ENCODE data around the gene SLC2A4RG. TPM values are rescaled to one million over a fixed set of nuclear protein-coding genes. Genes with fewer than 3 reads are reported as not detected.
A peak's percentile ranks its signal among the peaks of the same experiment; 100 is the strongest.

The SLC2A4RG gene
- total and polyA plus RNA-seq, 5 donors, result 39.2 to 69.1 (median 49.3) TPM

DNA sequence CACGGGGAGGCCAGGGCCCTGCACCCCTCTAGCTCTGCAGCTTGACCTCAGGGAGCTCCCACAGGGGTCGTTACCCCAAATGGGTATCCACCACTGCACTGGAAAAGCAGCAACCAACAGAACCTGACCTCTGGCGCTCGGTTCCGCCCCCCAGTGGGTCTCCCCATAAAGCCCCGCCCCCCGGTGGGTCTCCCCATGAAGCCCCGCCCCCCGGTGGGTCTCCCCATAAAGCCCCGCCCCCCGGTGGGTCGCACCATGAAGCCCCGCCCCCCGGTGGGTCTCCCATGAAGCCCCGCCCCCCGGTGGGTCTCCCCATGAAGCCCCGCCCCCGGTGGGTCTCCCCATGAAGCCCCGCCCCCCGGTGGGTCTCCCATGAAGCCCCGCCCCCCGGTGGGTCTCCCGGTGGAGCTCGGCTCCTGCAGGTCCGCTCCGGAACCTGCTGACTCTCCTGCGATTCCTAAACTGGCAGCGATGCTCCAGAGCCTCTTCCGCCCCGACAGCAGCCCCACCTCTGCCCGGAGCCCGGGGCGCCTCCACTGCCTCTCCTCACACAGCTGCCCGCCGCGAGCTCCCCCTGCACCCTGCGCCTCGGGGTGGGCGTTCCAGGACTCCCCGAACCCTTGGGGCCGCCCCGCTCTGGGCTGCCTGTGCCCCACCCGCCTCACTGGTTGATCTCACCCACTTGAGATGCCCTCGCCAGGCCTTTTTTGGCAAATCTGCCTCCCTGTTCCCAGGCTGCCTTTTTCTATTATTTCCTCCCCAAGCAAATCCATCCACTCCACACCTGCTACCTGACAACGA, 12.1 kb downstream of the SLC2A4RG start:
- H3K27ac ChIP-seq (ENCODE audit: low read length), result no peak overlapping the region
- H3K27me3 ChIP-seq (ENCODE audit: control insufficient read depth, insufficient read depth), result no peaks in the 10 kb centered on the region
- intact Hi-C loops (cut with DNase I), result loop anchor here in 1 of 4 donors (10.0 kb wide), 1 partner anchor 207 kb away; the partner anchor contains the start of gene SRMS
- no peaks in the 10 kb centered on the region for H3K4me1 ChIP-seq (ENCODE audit: control insufficient read depth, insufficient read depth, low read length)
- H3K9me3 ChIP-seq (ENCODE audit: control insufficient read depth, low read length), result no peaks in the 10 kb centered on the region
- ATAC-seq, result no peak
- DNase-seq, result peak in 1 of 3 donors; percentile 30
- no peak overlapping the region for H3K4me3 ChIP-seq (ENCODE audit: low read length)
- WGBS, result 75% methylated on average over 40 of the region's 45 CpGs

DNA sequence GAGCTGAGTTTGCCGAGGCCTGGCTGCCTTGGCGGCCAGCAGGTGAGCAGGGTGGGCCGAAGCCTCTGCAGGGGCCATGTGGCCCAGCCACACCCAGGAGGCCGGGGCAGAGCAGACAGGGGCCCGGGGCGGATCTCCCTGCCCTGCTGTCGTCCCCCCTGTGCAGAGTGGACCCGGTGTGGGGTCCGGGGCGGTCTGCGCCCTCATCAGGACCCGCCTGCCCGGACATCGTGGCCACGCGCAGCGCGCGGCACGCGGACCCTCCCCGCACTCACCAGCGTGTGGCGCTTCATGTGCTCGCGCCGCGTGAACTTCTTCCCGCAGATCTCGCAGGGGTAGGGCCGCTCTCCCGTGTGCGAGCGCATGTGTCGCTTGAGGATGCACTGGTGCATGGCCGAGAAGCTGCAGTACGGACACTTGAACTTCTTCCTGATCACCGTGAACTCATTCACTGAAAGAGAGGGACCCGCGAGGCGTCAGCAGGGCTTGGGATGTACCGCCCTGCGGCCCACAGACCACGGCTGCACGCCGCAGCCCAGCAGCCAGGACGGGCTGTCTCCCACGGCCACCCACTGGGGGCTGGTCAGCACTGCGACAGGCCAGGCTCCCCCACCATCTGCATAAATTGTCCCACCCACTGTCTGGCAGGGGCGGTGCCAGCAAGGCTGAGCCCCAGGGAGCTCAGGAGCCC, 13.0 kb downstream of the SLC2A4RG start:
- intact Hi-C loops (cut with DNase I), result loop anchor here in 1 of 4 donors (10.0 kb wide), 1 partner anchor 208 kb away; the partner anchor contains the start of gene SRMS

DNA sequence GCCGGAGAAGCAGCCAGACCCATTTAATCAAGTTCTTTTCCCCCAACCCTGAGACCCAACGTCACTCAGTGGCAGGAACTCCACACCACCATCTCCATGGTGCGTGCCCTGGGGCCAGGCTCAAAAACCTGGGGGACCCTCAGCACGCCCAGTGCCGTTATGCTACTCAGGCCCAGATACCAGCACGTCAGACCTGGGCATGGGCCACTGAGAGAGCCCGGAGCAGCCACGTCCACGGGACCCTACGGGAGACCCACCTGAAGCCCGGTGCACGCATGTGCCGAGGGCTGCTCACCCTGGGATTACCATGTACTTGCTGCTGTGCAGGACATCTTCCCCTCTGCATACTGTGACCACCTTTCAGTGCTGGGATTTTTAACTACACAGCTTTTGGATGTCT, 13.8 kb downstream of the SLC2A4RG start:
- Histone ChIP-seq H3K9me3 (ENCODE audit: control insufficient read depth, low read length) (no peaks in the 10 kb centered on the region), H3K4me3 (ENCODE audit: low read length) (no peak overlapping the region), H3K27me3 (ENCODE audit: control insufficient read depth, insufficient read depth) (no peaks in the 10 kb centered on the region), H3K27ac (ENCODE audit: low read length) (no peak overlapping the region), H3K4me1 (ENCODE audit: control insufficient read depth, insufficient read depth, low read length) (no peaks in the 10 kb centered on the region)
- ATAC-seq (peak in 1 of 2 donors; percentile 7), DNase-seq (peak in 2 of 3 donors; percentile 16 to 32)
- intact Hi-C loops (cut with DNase I), result loop anchor here in 1 of 4 donors (10.0 kb wide), 1 partner anchor 209 kb away; the partner anchor contains the start of gene SRMS
- WGBS, result 90% methylated on average over 13 of the region's 13 CpGs

More for the DNA sequence above, 13.0 kb downstream of the SLC2A4RG start:
- DNase-seq (peak in 2 of 3 donors; percentile 28 to 58), ATAC-seq (peak; percentile 10 to 12)
- Histone ChIP-seq H3K9me3 (ENCODE audit: control insufficient read depth, low read length) (no peaks in the 10 kb centered on the region), H3K4me3 (ENCODE audit: low read length) (no peak overlapping the region), H3K27me3 (ENCODE audit: control insufficient read depth, insufficient read depth) (no peaks in the 10 kb centered on the region), H3K27ac (ENCODE audit: low read length) (no peak overlapping the region), H3K4me1 (ENCODE audit: control insufficient read depth, insufficient read depth, low read length) (no peaks in the 10 kb centered on the region)
- WGBS, result 94% methylated on average over 50 of the region's 50 CpGs

DNA sequence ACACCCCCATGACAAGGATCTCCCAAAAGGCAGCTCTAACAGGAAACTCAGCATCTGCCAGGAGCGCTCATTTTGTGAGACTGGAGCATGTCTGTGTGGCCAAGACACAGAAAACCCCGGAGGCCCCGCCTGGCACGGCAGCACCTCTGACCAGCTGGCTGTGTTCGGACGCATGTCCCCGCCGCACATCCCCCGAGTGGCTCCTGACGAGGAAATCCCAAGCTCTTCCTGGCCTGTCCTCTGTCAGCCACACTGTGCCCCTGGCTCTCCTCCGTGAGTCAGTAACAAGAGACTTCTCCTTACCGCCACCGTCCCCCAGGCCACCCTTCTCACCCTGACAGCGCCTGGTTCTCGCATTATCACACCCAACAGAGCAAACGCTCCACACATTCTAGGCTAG, 14.4 kb downstream of the SLC2A4RG start:
- peak in 1 of 2 donors; percentile 18 for ATAC-seq

DNA sequence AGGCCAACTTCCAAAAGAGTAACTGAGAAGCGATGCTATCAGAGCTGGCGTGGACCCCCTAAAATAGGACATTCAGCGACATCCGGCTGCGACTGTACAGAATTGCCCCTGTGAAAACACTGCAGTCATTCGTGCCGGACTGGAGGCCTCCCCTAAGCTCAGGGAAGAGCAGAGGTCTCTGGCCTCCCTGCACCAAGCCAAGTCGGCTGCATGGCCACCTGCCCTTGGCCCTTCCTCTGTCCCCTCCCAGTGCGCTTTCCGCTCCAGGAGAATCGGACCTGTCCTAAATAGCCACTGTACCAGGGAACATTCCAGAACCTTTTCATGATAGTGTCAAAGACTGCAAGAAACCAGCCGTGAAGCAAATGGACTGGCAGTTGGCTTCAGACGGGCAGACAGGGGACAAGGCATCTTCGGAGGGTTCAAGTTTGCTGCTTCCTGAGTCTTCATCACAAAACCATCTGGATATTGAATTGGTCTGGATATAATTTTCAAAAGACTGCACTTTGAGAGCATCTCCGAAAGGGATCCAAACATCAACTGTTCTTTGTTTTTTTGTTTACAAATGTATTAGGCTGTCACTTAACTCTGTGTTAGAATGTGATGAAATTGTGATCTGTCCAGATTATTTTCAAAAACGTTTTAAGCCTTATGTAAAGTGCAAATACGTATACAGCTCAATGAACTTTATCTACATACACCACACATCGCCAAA, 16.5 kb downstream of the SLC2A4RG start:
- no peaks in the 10 kb centered on the region for H3K4me1 ChIP-seq (ENCODE audit: control insufficient read depth, insufficient read depth, low read length)
- no peak overlapping the region for H3K4me3 ChIP-seq (ENCODE audit: low read length)
- H3K9me3 ChIP-seq (ENCODE audit: control insufficient read depth, low read length), result no peaks in the 10 kb centered on the region
- intact Hi-C loops (cut with DNase I), result loop anchor here in 1 of 4 donors (10.0 kb wide), 1 partner anchor 211 kb away; the partner anchor contains the start of gene SRMS
- ATAC-seq (no peak), DNase-seq (peak in 1 of 3 donors; percentile 13)
- 79% methylated on average over 18 of the region's 18 CpGs for WGBS
- no peaks in the 10 kb centered on the region for H3K27me3 ChIP-seq (ENCODE audit: control insufficient read depth, insufficient read depth)
- H3K27ac ChIP-seq (ENCODE audit: low read length), result no peak overlapping the region

More for the DNA sequence above, 14.4 kb downstream of the SLC2A4RG start:
- Histone ChIP-seq H3K27me3 (ENCODE audit: control insufficient read depth, insufficient read depth) (no peaks in the 10 kb centered on the region), H3K4me1 (ENCODE audit: control insufficient read depth, insufficient read depth, low read length) (no peaks in the 10 kb centered on the region), H3K4me3 (ENCODE audit: low read length) (no peak overlapping the region), H3K9me3 (ENCODE audit: control insufficient read depth, low read length) (no peaks in the 10 kb centered on the region), H3K27ac (ENCODE audit: low read length) (no peak overlapping the region)
- intact Hi-C loops (cut with DNase I), result loop anchor here in 1 of 4 donors (10.0 kb wide), 1 partner anchor 209 kb away; the partner anchor contains the start of gene SRMS
- DNase-seq, result peak in 2 of 3 donors; percentile 48 to 56
- WGBS, result 56% methylated on average over 16 of the region's 16 CpGs

DNA sequence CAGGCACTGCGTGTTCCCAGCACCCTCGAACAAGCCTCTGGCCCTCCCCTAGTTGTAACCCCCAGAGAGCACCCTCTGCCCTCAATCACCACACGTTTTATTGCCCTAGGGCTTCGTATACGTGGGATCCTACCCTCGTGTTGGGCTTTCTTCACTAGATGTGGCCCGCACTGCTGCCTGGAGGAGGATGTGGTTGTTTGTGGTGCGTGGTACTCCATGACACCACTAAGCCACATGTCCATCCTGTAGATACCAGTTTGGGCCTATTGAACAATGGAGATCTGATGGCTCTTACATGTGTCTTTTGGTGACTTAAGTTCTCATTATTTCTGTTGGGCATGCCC, 17.0 kb downstream of the SLC2A4RG start:
- intact Hi-C loops (cut with DNase I), result loop anchor here in 1 of 4 donors (10.0 kb wide), 1 partner anchor 212 kb away; the partner anchor contains the start of gene SRMS
- Histone ChIP-seq H3K4me1 (ENCODE audit: control insufficient read depth, insufficient read depth, low read length) (no peaks in the 10 kb centered on the region), H3K27me3 (ENCODE audit: control insufficient read depth, insufficient read depth) (no peaks in the 10 kb centered on the region), H3K4me3 (ENCODE audit: low read length) (no peak overlapping the region), H3K27ac (ENCODE audit: low read length) (no peak overlapping the region), H3K9me3 (ENCODE audit: control insufficient read depth, low read length) (no peaks in the 10 kb centered on the region)
- WGBS, result 71% methylated on average over 8 of the region's 8 CpGs
- DNase-seq (peak in 2 of 3 donors; percentile 5 to 6), ATAC-seq (no peak)

DNA sequence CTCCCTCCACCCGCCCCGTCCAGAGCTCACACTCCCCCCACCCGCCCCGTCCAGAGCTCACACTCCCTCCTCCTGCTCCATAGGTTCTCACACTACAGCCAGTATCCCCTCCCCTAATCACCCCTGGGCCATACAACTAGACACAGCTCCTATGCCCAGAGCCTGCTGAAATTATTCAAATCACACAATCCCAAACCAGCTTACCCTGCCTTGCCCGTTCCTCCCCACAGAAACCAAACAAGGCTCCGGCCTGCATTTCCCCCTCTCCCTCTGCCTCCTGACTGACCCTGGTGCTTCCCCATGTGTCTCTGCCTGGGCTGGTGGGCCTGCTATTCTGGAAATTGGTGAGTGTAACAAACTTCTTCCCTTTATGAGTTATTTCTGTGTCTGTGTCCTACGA, 18.6 kb downstream of the SLC2A4RG start:
- Histone ChIP-seq H3K27ac (ENCODE audit: low read length) (no peak overlapping the region), H3K27me3 (ENCODE audit: control insufficient read depth, insufficient read depth) (no peaks in the 10 kb centered on the region), H3K4me1 (ENCODE audit: control insufficient read depth, insufficient read depth, low read length) (no peaks in the 10 kb centered on the region), H3K9me3 (ENCODE audit: control insufficient read depth, low read length) (no peaks in the 10 kb centered on the region), H3K4me3 (ENCODE audit: low read length) (no peak overlapping the region)
- 90% methylated on average over 7 of the region's 7 CpGs for WGBS
- intact Hi-C loops (cut with DNase I), result loop anchor here in 1 of 4 donors (10.0 kb wide), 1 partner anchor 213 kb away; the partner anchor contains the start of gene SRMS
- DNase-seq, result peak in 2 of 3 donors; percentile 5 to 15
- ATAC-seq, result no peak

DNA sequence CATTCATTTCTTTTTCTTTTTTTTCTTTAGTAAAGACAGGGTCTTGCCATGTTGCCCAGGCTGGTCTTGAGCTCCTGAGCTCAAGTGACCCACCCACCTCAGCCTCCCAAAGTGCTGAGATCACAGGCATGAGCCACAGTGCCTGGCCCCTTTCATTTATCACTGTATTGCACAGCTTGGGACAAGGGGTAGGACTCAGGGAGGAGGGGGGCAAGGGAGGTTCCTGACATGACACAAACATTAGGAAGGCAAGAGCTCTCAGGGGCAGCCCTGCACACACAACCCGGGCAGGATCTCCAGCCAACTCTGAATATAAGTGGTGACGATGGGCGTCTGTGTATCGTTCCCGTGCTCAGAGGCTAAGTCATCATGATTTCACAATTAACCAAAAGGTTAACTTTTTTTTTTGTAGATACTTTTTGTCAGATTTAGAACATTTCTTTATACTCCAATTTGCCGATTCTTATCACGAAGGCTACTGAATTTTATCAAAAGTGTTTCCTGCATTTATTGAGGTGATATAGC, 19.9 kb downstream of the SLC2A4RG start:
- 84% methylated on average over 7 of the region's 7 CpGs for WGBS
- no peak overlapping the region for H3K4me3 ChIP-seq (ENCODE audit: low read length)
- ATAC-seq (no peak), DNase-seq (peak in 1 of 3 donors; percentile 6)
- no peaks in the 10 kb centered on the region for H3K4me1 ChIP-seq (ENCODE audit: control insufficient read depth, insufficient read depth, low read length)
- no peaks in the 10 kb centered on the region for H3K9me3 ChIP-seq (ENCODE audit: control insufficient read depth, low read length)
- intact Hi-C loops (cut with DNase I), result loop anchor here in 1 of 4 donors (10.0 kb wide), 1 partner anchor 215 kb away; the partner anchor contains the start of gene SRMS
- no peaks in the 10 kb centered on the region for H3K27me3 ChIP-seq (ENCODE audit: control insufficient read depth, insufficient read depth)
- H3K27ac ChIP-seq (ENCODE audit: low read length), result no peak overlapping the region

DNA sequence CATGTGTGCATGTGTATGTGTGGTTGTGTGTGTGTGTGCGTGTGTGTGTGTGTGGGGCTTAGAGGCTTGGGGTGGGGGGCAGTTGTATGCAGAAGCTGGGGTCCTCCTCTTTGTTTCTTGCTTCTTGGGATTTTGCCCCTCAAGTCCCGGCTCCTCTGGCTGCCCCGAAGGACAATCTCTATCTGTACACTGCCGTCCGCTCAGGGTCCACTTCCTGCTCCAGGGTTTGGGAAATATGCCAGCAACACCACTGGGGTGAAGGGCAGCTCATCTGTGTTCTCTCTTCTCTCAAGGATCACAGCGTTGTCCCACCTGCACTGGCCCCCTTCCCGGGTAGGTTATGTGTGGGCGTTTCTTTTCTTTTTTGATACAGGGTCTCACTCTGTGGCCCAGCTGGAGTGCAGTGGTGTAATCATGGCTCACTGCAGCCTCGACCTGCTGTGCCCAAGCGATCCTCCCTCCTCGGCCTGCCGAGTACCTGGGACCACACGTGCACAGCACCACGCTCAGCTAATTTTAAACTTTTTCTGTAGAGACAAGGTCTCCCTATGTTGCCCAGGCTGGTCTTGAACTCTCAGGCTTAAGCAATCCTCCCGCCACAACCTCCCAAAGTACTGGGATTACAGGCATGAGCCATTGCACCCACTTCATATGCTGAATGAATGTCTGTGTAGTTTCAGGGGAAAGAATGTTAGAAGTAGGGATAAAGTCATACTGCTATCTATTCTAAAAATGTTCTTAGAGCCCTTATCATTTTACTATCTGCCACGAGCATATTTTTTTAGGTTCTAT, 25.7 kb downstream of the SLC2A4RG start:
- 61% methylated on average over 16 of the region's 16 CpGs for WGBS
- Histone ChIP-seq H3K4me1 (ENCODE audit: control insufficient read depth, insufficient read depth, low read length) (peaks cover 6% of the 10 kb centered on the region), H3K9me3 (ENCODE audit: control insufficient read depth, low read length) (no peaks in the 10 kb centered on the region), H3K27me3 (ENCODE audit: control insufficient read depth, insufficient read depth) (no peaks in the 10 kb centered on the region), H3K4me3 (ENCODE audit: low read length) (no peak overlapping the region), H3K27ac (ENCODE audit: low read length) (no peak overlapping the region)
- peak in 1 of 2 donors; percentile 15 for ATAC-seq
- peak in 2 of 3 donors; percentile 15 to 30 for DNase-seq
- intact Hi-C loops (cut with DNase I), result no loop called here

DNA sequence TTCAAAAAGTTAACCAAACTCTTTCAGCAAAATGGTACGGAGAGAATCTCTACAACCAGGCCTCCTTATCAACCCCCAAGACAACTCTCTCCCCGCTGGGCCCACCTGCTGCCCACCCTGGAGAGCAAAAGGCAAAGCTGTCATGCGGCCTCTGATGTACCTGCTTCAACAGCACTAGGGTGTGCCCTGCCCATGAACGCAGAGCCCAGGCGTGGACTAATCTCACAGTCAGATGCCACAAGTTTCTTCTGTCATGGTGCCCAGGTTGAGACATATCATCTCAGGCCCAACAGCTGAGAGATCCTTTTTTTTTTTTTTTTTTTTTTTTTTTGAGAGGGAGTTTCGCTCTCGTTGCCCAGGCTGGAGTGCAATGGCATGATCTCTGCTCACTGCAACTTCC, 26.3 kb downstream of the SLC2A4RG start:
- Histone ChIP-seq H3K4me1 (ENCODE audit: control insufficient read depth, insufficient read depth, low read length) (peaks cover 6% of the 10 kb centered on the region), H3K4me3 (ENCODE audit: low read length) (no peak overlapping the region), H3K27ac (ENCODE audit: low read length) (no peak overlapping the region), H3K9me3 (ENCODE audit: control insufficient read depth, low read length) (no peaks in the 10 kb centered on the region), H3K27me3 (ENCODE audit: control insufficient read depth, insufficient read depth) (no peaks in the 10 kb centered on the region)
- intact Hi-C loops (cut with DNase I), result no loop called here
- peak in 2 of 3 donors; percentile 31 to 42 for DNase-seq
- ATAC-seq, result no peak
- WGBS, result 88% methylated on average over 7 of the region's 7 CpGs

All from right cardiac atrium (tissue), 5 donors.